Fibroblast of lung (primary cell): ENCODE measurements around the gene TPGS2.

ENCODE experiments used
- EZH2 ChIP-seq: IDR thresholded peaks from 2 replicates; pipeline ENCODE4 v1.5.1; 2012; ENCODE audit warnings: low read length, control low read depth, mild to moderate bottlenecking; ENCODE audit errors: missing control alignments
- TF ChIP-seq, protein P1 (sequence below), 2 donors: IDR thresholded peaks in 1 of 2; conservative IDR thresholded peaks in 1 of 2; 1 replicate in 1 of 2; 2 replicates in 1 of 2; pipeline ENCODE4 v1.5.1; 2011 to 2012; ENCODE audit warnings: low read length in 2 of 2, control low read depth in 1 of 2, inconsistent platforms in 1 of 2, low read depth in 1 of 2, mild to moderate bottlenecking in 1 of 2

DNA sequence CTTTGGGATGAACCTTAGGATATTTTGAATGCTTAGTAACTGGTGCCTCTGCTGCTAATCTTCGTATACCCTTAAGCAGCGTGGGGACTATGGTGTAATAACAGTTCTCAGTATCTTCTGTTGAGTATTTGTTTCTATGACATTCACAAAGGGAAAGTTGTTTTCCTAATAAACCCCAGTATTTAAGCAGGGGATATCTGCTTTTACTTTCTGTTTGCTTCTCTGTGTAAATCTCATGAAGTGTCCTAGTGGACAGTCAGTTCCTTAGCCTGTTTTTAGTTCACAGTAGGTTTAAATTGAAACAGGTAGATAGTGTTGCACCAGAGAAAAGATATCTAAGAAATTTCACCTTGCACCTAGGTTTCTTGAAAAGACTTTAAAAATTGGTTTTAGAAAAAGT, 15.0 kb upstream of the TPGS2 start:
- TF ChIP-seq, protein P1, sequence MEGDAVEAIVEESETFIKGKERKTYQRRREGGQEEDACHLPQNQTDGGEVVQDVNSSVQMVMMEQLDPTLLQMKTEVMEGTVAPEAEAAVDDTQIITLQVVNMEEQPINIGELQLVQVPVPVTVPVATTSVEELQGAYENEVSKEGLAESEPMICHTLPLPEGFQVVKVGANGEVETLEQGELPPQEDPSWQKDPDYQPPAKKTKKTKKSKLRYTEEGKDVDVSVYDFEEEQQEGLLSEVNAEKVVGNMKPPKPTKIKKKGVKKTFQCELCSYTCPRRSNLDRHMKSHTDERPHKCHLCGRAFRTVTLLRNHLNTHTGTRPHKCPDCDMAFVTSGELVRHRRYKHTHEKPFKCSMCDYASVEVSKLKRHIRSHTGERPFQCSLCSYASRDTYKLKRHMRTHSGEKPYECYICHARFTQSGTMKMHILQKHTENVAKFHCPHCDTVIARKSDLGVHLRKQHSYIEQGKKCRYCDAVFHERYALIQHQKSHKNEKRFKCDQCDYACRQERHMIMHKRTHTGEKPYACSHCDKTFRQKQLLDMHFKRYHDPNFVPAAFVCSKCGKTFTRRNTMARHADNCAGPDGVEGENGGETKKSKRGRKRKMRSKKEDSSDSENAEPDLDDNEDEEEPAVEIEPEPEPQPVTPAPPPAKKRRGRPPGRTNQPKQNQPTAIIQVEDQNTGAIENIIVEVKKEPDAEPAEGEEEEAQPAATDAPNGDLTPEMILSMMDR (conservative IDR thresholded peaks at IDR 0.05 in 1 of 2, IDR thresholded peaks at IDR 0.05 in 1 of 2; ENCODE audit: low read depth in 1 of 2, low read length in 2 of 2): peak in 1 of 2 donors; percentile 8
- no peak for TF ChIP-seq EZH2
